Stimulated activated CD8-positive, alpha-beta memory T cell treated with anti-CD3 and anti-CD28 coated beads, Interleukin-4, amount 100 ng/mL, for 48 hours (primary cell): Measurements from ENCODE around the gene ILK.

Experiments
- DNase-seq: peaks from one replicate; pipeline ENCODE4 v3.0.0-alpha.2; 2020

The ILK gene

GRCh38 chr11:6607190-6607795 lies 3.7 kb downstream of the ILK start:
- peak; percentile 14 for DNase-seq

GRCh38 chr11:6608011-6608410 lies 4.4 kb downstream of the ILK start:
- DNase-seq, result peak; percentile 22

DNA sequence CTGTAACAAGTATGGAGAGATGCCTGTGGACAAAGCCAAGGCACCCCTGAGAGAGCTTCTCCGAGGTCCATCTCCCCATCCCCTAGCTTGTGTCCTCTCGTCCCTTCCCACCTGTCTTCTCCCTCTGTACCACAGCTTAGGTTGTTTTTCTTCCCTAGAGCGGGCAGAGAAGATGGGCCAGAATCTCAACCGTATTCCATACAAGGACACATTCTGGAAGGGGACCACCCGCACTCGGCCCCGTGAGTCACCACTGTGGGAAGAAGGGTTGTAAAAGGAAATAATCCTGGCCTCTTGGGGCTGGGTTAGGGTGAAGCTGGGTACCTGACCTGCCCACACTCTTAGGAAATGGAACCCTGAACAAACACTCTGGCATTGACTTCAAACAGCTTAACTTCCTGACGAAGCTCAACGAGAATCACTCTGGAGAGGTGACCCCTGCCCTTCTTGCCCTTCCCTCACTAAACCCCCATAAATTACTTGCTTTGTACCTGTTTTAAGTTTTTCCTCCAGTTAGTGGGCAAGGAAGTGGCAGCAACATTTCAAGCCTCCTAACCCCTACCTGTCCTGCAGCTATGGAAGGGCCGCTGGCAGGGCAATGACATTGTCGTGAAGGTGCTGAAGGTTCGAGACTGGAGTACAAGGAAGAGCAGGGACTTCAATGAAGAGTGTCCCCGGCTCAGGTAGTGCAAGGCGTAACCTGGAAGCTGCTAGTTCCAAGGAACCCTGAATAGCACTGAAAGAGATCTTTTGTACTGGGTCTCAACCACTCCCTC lies 5.3 kb downstream of the ILK start:
- DNase-seq, result peak; percentile 21

DNA sequence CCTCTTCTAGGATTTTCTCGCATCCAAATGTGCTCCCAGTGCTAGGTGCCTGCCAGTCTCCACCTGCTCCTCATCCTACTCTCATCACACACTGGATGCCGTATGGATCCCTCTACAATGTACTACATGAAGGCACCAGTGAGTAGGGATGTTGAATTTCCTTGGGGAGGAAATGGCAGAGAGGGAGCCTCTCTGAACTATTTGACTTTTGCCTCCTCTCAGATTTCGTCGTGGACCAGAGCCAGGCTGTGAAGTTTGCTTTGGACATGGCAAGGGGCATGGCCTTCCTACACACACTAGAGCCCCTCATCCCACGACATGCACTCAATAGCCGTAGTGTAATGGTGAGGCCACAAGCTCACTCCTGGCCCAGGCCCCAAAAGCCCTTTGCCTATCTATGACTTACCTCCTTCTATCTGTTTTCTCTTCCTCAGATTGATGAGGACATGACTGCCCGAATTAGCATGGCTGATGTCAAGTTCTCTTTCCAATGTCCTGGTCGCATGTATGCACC lies 6.0 kb downstream of the ILK start:
- peak; percentile 20 for DNase-seq

DNA sequence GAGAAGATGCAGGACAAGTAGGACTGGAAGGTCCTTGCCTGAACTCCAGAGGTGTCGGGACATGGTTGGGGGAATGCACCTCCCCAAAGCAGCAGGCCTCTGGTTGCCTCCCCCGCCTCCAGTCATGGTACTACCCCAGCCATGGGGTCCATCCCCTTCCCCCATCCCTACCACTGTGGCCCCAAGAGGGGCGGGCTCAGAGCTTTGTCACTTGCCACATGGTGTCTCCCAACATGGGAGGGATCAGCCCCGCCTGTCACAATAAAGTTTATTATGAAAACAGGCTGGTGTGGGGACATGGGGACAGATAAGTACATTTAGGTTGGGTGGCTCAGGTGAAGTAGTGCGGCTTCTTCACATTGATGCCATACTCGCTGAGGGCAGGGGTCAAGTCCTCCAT lies 7.0 kb downstream of the ILK start:
- peak; percentile 23 for DNase-seq

- DNase-seq, result peak; percentile 55
These were observed 7.8 kb downstream of the ILK start for GRCh38 chr11:6611092-6611962.

DNA sequence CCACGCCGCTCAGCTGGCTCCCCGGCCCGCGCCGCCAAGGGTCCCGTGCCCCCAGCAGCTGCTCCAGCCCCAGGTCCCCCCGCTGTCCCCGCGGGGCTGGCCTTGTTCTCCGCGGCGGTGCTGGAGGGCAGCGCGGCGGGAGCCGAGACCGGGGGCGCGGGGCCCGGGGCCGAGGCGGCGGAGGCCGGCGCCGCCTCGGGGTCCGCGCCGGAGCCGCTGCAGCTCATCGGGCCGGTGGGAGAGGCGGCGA lies 8.3 kb downstream of the ILK start:
- DNase-seq, result no peak

DNA sequence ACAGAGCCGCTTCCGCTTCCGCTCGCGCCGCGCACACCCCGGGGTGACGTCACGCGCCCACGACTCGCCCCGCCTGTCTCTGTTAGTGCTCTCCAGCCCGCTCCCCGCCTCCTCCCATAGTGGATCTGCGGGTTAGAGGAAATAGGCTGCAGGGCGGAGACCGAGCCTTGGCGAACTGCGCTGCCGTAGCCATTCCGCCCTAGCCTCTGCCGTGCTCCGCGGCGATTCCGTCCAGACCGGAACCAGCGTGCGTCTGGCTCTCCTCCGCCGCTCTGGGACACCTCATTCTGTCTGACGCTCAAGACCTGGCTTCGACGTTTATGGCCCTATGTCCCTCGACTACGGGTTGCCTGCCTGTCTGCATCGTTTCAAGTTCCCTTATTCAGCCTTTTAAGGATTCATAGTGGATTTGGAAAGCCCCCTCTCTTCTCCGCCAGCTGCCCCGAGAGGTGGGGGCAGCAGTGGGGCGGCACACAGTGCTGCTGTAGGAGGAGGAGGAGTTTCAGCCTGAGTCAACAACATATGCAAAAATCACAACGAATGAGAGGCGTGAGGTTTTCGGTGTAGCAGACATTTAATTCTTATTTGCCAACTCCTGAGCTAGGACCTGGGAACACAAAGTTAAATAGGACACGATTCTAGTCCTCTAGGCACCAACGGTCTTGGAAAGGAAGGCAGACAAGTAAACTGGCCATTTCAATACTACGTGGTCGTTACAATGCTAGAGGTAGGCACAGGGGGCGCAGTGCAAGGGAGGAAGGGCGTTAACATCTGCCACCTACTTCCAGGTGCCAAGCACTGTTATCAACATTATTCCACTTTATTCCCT lies 8.9 kb downstream of the ILK start, which contains the start of gene TAF10:
Gene TAF10, minus strand, starts transcription at position 4 of the 829 bp plus-strand sequence. CDS start 27 bp downstream, outside the sequence.
- peak; percentile 97 for DNase-seq

- no peak for DNase-seq
These were observed 9.9 kb downstream of the ILK start for GRCh38 chr11:6613496-6613895.

- DNase-seq, result no peak
These were observed 10.9 kb downstream of the ILK start for GRCh38 chr11:6614446-6614845.

GRCh38 chr11:6615046-6615445 lies 11.5 kb downstream of the ILK start:
- no peak for DNase-seq

DNA sequence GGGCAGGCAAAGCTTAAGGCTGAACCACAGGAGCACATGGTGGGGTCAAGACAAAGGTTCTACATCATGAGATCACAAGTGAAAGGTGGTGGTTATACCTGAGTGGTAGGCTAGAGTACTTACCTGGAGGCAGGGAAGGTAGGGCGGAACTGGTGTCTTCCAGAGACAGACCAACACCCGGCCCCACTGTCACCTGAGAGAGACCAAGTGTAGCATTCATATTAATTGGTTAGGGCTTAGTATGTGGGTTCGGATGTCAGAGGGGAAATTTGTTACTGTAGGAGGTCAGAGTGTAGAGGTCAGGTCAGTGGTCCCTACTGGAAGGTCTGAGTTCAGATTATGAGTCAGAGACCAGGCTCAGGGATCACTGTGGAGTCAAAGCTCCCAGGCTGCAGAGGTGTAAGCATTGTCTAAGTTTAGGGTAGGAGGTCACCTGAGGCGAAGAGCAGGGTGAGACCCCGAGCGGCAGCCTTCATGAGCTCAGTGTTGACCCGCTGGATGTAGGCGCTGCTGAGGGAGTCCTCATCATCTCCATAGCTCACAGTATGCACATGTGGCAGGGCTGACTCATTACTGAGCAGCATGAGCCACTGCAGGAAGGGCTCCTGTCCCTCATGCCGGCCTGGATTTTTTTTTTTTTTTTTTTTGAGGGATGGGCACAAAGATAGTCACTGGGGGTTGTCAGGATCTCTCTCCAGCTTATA lies 12.5 kb downstream of the ILK start:
- no peak for DNase-seq

- no peak for DNase-seq
These were observed 13.1 kb downstream of the ILK start for GRCh38 chr11:6616596-6617250.

- DNase-seq, result no peak
These were observed 13.8 kb downstream of the ILK start for GRCh38 chr11:6617315-6617781.

- peak; percentile 62 for DNase-seq
These were observed 14.8 kb downstream of the ILK start for GRCh38 chr11:6618117-6619003.

DNA sequence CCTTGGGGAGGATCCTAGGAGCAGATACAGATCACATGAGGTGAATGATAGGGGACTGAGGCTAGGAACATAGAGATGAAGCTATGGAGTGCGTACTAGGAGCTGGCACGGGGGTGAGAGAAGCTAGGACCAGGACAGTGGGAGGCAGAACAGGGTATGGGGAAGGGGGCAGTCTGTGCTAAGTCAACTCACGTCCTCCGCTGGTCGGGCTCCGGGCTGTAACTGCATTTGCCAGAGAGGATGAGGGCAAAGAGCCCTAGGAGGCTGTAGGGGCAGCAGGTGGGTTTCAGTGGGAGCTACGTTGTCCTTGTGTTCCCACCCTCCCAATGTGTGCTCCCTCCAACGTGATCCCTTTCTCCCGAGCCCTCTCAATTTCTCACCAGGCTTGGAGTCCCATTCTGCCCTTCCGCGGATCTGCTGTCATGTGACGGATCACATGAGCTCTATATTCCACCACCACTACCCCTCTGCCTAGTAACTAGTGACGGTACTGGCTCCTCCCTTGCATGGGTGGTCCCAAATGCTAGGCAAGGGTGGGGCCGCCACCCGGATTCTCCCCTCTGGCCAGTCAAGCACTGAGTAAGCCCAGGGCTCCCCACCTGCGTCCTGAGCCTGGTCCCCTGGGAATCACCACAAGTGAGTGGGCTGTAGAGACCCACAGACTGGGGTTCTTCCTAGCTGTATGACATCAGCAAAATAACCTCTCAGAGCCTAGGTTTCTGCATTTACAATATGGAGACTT lies 15.6 kb downstream of the ILK start, which contains the start of gene TPP1:
Gene TPP1, minus strand, starts transcription at position 419 of the 742 bp plus-strand sequence. Its CDS starts 22 bp downstream, at position 397.
- DNase-seq, result peak; percentile 94

GRCh38 chr11:6620636-6621035 lies 17.1 kb downstream of the ILK start:
- no peak for DNase-seq

DNA sequence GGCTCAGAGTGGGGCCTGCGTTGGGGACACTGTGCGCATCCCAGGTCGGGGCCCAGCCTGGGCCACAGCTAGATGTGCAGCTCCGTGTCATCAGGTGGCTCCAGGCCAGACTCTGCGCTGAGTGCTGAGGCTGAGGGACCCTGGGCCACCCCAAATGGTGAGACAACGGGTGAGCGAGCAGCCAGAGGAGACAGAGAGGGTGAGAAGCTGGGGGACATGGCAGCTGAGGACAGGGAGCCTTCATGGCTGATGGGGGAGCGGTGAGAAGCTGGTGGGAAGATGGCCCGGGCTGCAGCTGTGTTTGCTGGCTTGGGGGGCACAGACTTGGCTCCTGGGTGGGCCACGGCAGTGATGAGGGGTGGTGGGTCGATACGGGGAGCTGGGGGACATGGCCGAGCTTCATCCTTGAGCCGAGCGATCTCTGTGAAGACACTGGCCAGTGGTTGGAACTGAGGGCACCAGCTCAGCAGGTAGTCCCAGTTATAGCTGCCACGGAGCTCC lies 18.2 kb downstream of the ILK start:
- no peak for DNase-seq
